Globus pallidus (tissue), 1 donor: Measurements from ENCODE around the gene ENHO.

ENCODE experiments used
- DNase-seq: peaks from one replicate; pipeline ENCODE4 v3.0.0-alpha.2; 2015; ENCODE audit warnings: low spot score

The ENHO gene

GRCh38 chr9:34524349-34524748 is 1.6 kb upstream of the ENHO start:
- no peak for DNase-seq

GRCh38 chr9:34522091-34522887 is 501 bp downstream of the ENHO start:
- no peak for DNase-seq

GRCh38 chr9:34521406-34522045 is 1.3 kb downstream of the ENHO start:
- no peak for DNase-seq

DNA sequence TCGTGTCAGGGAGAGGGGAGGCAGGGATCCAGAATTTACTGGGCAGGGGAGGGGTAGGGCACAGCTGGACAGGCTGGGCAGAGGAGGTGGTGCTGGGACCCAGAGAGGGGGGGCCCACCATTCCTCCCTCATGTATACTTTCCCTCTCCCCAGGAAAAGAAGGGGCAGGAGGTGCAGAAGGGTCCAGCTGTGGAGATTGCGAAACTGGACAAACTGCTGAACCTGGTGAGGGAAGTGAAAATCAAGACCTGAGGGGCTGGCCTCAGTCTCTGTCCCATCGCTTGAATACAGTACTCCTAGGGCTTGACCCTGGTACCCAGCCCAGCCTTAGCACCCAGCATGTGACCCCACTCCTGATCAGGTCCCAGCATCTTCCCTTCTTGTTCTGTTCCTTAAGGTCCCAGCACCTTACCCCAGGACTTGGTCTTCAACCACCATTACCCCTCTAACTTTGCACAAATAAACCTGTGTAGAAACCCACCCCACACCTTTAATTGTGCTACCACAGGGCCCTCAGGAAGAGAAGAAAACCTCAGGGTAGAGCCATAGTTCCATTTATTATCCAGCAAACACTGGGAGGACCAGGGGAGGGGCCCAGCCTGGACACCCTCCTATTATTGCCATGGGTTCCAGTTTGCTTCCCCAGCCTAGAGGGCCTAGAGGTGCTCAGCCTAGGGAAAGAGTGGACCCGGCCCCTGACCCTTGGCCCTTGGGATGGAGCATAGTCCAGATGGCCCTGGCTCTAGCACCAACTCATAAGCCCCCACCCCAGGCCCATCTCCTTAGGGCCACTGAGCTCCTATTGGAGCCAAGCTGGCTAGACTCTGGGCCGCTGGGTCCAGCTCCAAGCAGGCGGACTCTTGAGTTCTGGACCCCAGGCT is 2.0 kb downstream of the ENHO start:
- no peak for DNase-seq

DNA sequence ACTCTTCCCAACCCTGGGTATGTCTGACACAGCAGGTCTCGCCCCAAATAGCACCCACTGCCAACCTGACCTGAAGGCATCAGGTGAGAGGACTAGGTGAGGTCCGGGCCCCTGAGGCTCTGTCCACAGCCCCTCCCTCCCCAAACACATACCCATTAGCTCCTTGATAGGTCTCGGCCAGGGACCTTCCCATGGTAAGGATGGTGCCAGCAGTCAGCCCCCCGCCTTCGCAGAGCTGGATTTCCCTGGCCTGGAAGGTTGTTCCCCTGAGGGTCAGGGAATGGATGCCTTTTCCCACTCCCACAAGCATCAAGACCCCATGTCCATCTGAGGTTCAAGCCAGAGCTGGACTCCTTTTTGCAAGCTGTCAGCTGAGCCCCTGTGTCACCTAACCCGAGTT is 2.7 kb downstream of the ENHO start:
- DNase-seq = no peak

DNA sequence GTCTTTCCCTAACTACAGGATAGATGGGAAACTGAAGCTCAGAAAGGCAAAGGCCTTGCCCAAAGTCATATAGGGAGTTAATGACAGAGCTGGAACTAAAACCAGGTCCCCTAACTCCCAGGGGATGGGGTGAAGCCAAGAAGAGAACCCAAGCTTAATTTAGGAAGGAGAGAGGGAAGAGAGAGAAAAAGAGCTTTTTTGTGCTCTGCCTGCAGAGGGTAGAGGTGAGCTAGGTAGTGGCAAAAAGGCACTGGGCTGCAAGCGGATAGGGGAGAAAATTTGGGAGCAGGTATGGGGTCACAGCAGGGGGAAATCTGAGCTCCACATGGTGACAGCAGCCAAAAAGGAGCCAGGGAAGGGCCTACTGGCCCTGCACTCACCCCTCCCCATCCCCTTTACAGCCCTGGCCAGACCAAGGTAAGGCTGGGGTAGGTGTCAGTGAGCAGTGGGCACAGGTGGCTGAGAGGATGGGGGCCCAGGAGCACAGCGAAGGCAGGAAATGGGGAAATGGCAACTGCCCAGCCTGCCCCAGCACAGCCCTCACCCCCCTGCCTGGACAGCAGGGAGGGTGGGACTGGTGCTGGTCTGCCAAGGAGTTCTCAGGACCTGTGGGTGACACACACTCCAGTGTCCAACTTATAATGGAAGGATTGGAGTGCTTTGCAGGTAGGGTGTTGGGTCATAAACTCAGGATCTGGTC is 3.3 kb downstream of the ENHO start:
- DNase-seq = no peak

GRCh38 chr9:34518896-34519295 is 3.9 kb downstream of the ENHO start:
- no peak for DNase-seq

GRCh38 chr9:34518110-34518616 is 4.6 kb downstream of the ENHO start:
- no peak for DNase-seq

DNA sequence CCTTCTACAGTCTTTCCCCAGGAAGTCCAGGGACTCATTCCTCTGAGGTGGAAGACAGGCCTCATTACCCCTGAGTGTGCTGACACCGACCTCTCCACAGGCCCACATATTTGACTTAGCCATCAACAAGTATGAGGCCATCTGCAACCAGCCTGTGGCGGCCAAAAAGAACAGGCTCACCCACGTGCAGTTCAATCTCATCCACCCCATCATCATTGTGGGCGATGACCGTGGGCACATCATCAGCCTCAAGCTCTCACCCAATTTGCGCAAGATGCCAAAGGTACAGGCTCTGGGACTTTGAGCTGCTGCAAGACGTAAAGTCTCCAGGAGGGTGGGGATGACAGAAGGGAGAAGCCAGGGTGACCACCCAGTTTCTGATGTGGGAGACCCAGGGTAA is 5.6 kb downstream of the ENHO start:
- no peak for DNase-seq

DNA sequence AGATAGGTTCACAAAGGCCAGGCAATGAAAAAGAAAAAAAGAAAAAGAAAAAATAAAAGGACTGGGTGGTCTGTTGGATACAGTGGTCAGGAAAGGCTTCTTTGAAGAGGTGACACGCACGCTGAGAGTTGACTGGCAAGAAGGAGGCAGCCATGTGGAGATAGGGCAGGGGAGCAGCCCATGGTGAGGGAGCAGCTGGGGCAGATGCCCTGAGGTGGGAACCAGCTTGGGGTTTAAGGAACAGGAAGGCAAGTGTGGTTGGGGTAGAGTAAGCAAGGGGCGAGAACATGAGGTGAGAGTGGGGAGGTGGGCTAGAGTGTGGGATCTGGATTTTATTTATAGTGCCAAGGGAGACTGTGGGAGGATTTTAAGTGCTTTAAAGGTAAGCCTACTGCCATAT is 6.8 kb downstream of the ENHO start:
- no peak for DNase-seq

GRCh38 chr9:34514816-34515215 is 8.0 kb downstream of the ENHO start:
- no peak for DNase-seq

GRCh38 chr9:34514401-34514800 is 8.4 kb downstream of the ENHO start:
- no peak for DNase-seq

DNA sequence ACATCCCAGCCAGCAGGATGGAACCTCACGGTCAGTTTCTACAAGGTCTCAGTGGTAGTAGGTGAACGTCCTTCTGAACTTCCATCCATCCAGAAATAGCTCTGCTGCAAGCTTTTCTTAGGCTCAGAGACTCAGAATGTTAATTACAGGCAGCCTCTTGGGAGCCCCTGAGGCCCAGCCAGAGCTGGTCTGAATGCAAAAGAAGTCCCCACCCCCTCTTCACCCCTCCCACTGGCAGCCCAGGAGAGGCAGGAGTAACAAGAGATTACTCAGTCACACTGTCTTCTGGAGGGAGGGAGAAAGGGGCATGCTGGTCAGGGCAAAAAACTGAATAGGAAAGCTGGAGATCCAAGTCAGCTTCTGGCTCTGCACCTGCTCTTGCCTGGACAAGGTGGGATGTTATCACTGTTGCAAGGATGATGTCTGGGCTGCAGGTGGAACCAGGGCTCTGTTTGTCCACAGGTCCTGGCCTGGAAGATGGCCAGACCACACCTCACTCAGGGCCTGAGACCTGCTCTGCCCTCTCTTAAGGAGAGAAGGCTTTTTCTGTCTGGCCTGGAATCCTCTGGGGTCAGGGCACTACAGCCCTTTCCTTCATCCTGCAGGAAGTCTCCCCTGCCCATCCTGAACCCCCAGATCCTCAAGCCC is 9.1 kb downstream of the ENHO start:
- DNase-seq = no peak

DNA sequence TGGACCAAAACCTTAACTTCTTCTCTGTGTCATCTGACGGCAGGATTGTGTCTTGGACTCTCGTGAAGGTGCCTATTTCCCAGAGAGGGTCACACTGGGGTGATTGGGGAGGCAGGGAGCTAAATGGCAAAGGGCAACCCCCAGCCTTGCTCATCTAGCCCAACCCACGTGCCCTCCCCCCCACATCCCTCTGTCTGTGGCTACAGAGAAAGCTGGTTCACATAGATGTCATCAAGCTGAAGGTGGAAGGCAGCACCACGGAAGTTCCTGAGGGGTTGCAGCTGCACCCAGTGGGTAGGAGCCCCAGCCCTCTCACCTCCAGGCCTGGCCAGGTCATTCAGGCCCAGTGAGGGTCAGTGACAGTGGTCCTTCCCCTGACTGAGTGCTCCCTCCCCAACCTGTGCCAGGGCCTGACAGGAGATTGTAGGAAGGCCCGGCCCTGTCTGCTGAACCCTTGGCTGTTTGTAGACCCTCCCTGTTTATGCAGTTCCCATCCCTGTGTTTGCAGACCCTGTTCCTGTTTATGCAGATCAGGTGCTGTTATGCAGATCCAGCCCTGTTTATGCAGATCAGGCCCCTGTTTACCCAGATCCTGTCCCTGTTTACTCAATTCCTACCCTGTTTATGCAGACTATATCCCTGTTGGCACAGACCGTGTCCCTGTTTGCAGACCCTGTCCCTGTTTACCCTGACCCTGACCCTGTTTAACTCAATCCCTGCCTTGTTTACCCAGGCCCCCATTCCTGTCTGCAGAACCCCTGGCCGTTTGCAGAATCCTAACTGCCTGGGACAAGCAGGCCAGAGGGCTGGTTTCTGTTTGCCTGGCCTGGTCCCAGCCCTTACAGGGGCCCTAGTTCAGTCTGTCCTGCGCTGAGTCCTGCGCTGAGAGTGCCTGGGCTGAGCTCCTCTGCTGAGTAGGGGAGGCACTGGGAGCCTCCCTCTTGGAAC is 10.4 kb downstream of the ENHO start:
- no peak for DNase-seq

DNA sequence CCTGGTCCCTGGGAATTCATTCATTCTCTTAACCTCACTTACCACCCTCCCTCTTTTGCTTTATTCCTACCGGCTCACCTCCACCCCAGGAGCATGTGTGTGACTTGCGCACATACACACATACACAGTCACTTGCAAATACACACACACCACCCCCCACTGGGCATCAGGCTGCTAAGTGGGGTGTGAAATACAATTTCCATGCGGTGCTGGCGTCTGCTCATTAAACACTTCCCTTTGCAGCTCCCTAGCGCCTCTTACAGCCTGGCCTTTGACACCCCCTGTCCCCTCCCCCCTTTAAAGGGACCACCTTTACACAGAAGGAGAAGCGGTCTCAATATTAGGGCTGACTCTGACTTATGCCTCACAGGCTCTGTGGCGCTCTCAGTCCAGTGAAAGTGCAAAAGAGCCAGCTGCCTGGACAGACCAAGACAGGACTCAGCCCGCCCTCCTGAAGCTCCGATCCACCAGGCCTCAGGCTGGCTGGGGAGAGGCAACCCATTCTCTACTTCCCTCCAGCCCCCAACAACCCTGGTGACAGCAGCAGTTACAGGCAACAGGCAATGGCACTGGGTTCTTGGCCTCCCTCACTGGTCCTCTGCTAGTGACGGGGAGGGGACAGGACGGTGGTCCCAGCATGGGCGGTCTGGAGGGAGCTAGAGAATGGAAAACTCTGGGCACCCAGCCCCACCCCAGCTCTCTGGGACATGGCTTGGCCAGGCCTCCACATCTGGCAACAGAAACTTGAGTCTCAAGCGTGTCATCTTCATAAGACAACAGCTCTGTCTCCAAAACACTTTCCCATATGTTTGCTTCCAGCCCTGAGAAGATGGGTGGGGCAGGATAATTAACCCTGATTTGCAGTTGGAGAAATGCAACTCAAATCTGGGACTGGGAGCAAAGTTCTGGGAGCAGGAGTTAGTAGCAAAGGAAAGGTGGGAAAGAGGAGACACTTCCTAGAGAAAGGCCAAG is 12.0 kb downstream of the ENHO start:
- no peak for DNase-seq

DNA sequence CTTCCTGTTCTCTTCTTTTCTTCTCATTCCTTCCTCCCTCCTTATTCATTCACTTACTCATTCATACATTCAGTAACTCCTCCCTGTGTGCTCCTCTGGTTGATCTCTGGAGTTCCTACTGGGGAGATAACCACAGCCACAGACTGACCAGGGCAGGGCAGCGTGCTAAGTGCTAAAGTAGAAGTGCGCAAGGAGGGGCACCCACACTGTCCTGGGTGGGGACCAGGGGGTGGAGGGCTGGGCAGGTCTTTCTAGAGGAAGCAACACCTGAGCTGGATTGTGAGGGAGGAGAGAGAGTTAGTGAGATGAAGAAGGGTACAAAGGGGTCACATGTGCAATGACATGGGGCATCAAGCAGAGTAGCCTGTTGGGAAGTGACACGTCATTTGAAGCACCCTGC is 13.8 kb downstream of the ENHO start:
- DNase-seq = no peak

- DNase-seq = no peak
These were observed 14.3 kb downstream of the ENHO start for GRCh38 chr9:34508463-34508862.

DNA sequence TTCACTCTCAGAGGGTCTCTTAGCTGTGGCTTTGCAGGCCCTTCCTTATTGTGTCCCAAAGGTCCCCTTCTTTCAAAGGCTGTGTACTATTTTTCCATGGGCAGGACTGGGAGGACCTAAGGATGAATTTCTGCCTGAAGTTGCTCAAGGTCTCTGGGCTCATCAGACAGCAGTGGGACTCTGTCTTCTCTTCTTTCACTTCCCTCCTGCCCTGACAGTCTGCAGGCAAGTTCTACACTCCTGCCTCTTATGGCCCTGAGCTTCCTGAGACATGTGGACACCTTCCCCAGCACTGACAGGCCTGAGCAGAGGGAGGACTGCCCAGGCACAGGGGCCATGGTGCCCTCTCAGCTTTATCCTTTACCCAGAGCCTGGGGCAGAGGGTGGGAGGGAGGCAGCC is 14.8 kb downstream of the ENHO start:
- no peak for DNase-seq

- no peak for DNase-seq
These were observed 15.2 kb downstream of the ENHO start for GRCh38 chr9:34507556-34507955.
